Measurements from ENCODE around the gene TMED9. TPM values are rescaled to one million over a fixed set of nuclear protein-coding genes. Genes with fewer than 3 reads are reported as not detected.

Gene TMED9
- total and polyA plus RNA-seq, 9 of the 15 experiments (the other 6 are each of a cell fraction or from before 2014, with no cell fraction given) = 43.7 to 301 (median 90.0) TPM

- peak; percentile 89 to 91 (median 90) for DNase-seq (ENCODE audit: extremely low read depth in 1 of 4, low spot score in 3 of 4)
- Histone ChIP-seq H4K20me1 (replicated peaks; ENCODE audit: control insufficient read depth, insufficient read depth, low read length) (no peaks in the 10 kb centered on the region), H3K9me1 (ENCODE audit: control insufficient read depth, insufficient read depth, low read length) (no peaks in the 10 kb centered on the region), H3K9ac (ENCODE audit: insufficient read depth in 1 of 2, low read depth in 2 of 2, low read length in 2 of 2) (peak within 1 kb of the TSS; percentile 87 to 96), H3K79me2 (ENCODE audit: control insufficient read depth, insufficient read depth, low read length) (peaks cover 14% of the 10 kb centered on the region; the same call in 2 of the 3 replicates), H2AFZ (ENCODE audit: low read depth, low read length) (peak within 1 kb of the TSS; percentile 96), H3K27me3 (ENCODE audit: control insufficient read depth in 2 of 2, insufficient read depth in 2 of 2, low read length in 2 of 2) (no peaks in the 10 kb centered on the region), H3K4me1 (replicated peaks in 1 of 2; ENCODE audit: control insufficient read depth in 2 of 2, insufficient read depth in 2 of 2, low read length in 2 of 2) (peaks cover 13 to 30% of the 10 kb centered on the region in 2 experiments; a peak in 4 of 5 replicates), H3K4me2 (ENCODE audit: insufficient read depth, low read length) (peak within 1 kb of the TSS; percentile 99), H3K36me3 (ENCODE audit: control insufficient read depth, insufficient read depth, low read length) (peaks cover 20% of the 10 kb centered on the region), H3K4me3 (peak within 1 kb of the TSS; percentile 92), H3K9me3 (replicated peaks; ENCODE audit: control insufficient read depth, insufficient read depth, low read depth, low read length) (no peaks in the 10 kb centered on the region), H3K27ac (ENCODE audit: extremely low read depth, low read depth, low read length) (peak within 1 kb of the TSS; percentile 73)
- POLR2A ChIA-PET = interaction anchor here (0.6 to 2.1 kb wide), 9 partner anchors 9 to 508 kb away, joined by 3 to 11 read pairs (median 5); no protein-coding TSS in a partner anchor
- in situ Hi-C loops (cut with MboI) = loop anchor here (25.0 kb wide), 1 partner anchor 462 kb away; no protein-coding TSS in a partner anchor
- no peak for FAIRE-seq
- no TSS peak for BruUV-seq (replicated peaks)
- CTCF ChIA-PET (ENCODE audit: low intra/inter-chr PET ratio) = no interaction called here
- WGBS (ENCODE audit: insufficient coverage, low coverage, missing lambda C conversion rate) = 1% methylated on average over 45 of the region's 86 CpGs
- intact Hi-C loops (cut with micrococcal nuclease) = loop anchor here (5.0 kb wide), 1 partner anchor 472 kb away; no protein-coding TSS in a partner anchor
- peak; percentile 96 for ATAC-seq
- TF ChIP-seq ELF2 (CRISPR knock-in tag; IDR thresholded peaks at IDR 0.05) = no peak
- TF ChIP-seq ZNF23 (CRISPR knock-in tag; IDR thresholded peaks at IDR 0.05) = no peak
- TF ChIP-seq ATF1 (CRISPR knock-in tag; IDR thresholded peaks at IDR 0.05) = no peak
- TF ChIP-seq ATF1 (tag; IDR thresholded peaks at IDR 0.05) = no peak
- TF ChIP-seq TRIM24 (IDR thresholded peaks at IDR 0.05) = peak in 1 of 2 experiments; percentile 96; a peak in 2 of 4 replicates
- peak; percentile 64; the same call in 1 of the 2 replicates for TF ChIP-seq CTBP1 (IDR thresholded peaks at IDR 0.05; ENCODE audit: borderline replicate concordance)
- peak in 1 of 2 experiments; percentile 82; a peak in 2 of 4 replicates for TF ChIP-seq BCLAF1 (IDR thresholded peaks at IDR 0.05; ENCODE audit: borderline replicate concordance in 1 of 2, control insufficient read depth in 1 of 2, low read depth in 2 of 2, low read length in 1 of 2)
- 0 out of 2 replicates have a peak, but pooled peaks have one; percentile 13 for TF ChIP-seq FOXO4 (CRISPR knock-in tag; IDR thresholded peaks at IDR 0.05)
- peak; percentile 95 for TF ChIP-seq KDM5B (IDR thresholded peaks at IDR 0.05; ENCODE audit: insufficient replicate concordance, low read depth, low read length)
- peak; percentile 87 for TF ChIP-seq CBX1 (IDR thresholded peaks at IDR 0.05; ENCODE audit: low read depth)
- TF ChIP-seq CXXC5 (CRISPR knock-in tag; IDR thresholded peaks at IDR 0.05) = peak; percentile 86
- TF ChIP-seq POLR2H (tag; IDR thresholded peaks at IDR 0.05; ENCODE audit: low read depth) = peak; percentile 78; the same call in 1 of the 2 replicates
- no peak for TF ChIP-seq ATF2 (CRISPR knock-in tag; IDR thresholded peaks at IDR 0.05)
- no peak for TF ChIP-seq ZNF778 (CRISPR knock-in tag; IDR thresholded peaks at IDR 0.05)
Observed at GRCh38 chr5:177599731-177600507, 7.9 kb downstream of the TMED9 start, which contains the start of gene B4GALT7. TSS of gene B4GALT7 (plus strand) at chr5:177600132. CDS start at chr5:177600211, 79 bp downstream.

Measured in K562 (cell line).